HEK293T (cell line): ENCODE measurements around the gene HMCN2.

Source experiments
- BHLHE40 ChIP-seq: fragments of 450-650 bp; IDR thresholded peaks from 2 replicates; pipeline ENCODE4 v1.6.1; 2016; ENCODE audit warnings: mild to moderate bottlenecking, moderate library complexity, borderline replicate concordance
- CTBP1 ChIP-seq: fragments of 450-650 bp; IDR thresholded peaks from 2 replicates; pipeline ENCODE4 v1.6.1; 2016; ENCODE audit warnings: borderline replicate concordance
- ELF4 ChIP-seq: fragments of 450-650 bp; IDR thresholded peaks from 2 replicates; pipeline ENCODE4 v1.6.1; 2017; ENCODE audit warnings: antibody characterized with exemption
- FOXA1 ChIP-seq: fragments of 450-650 bp; IDR thresholded peaks from 2 replicates; pipeline ENCODE4 v1.6.1; 2016; ENCODE audit warnings: mild to moderate bottlenecking
- FOXK2 ChIP-seq: fragments of 450-650 bp; IDR thresholded peaks from 2 replicates; pipeline ENCODE4 v1.6.1; 2016; ENCODE audit warnings: mild to moderate bottlenecking
- FOXM1 ChIP-seq: fragments of 450-650 bp; IDR thresholded peaks from 2 replicates; pipeline ENCODE4 v1.6.1; 2017; ENCODE audit warnings: mild to moderate bottlenecking, borderline replicate concordance
- HDGF ChIP-seq: fragments of 450-650 bp; IDR thresholded peaks from 2 replicates; pipeline ENCODE4 v1.6.1; 2017; ENCODE audit warnings: antibody characterized with exemption, borderline replicate concordance
- L3MBTL2 ChIP-seq: fragments of 450-650 bp; conservative IDR thresholded peaks from 2 replicates; pipeline ENCODE4 v1.6.1; 2016; ENCODE audit warnings: mild to moderate bottlenecking
- LEF1 ChIP-seq: fragments of 450-650 bp; IDR thresholded peaks from 2 replicates; pipeline ENCODE4 v1.6.1; 2017; ENCODE audit warnings: mild to moderate bottlenecking, borderline replicate concordance
- NFRKB ChIP-seq: fragments of 450-650 bp; IDR thresholded peaks from 2 replicates; pipeline ENCODE4 v1.6.1; 2016; ENCODE audit warnings: mild to moderate bottlenecking, moderate library complexity
- PKNOX1 ChIP-seq: fragments of 450-650 bp; IDR thresholded peaks from 2 replicates; pipeline ENCODE4 v1.6.1; 2016
- SP1 ChIP-seq: fragments of 450-650 bp; IDR thresholded peaks from 2 replicates; pipeline ENCODE4 v1.6.1; 2017
- SUZ12 ChIP-seq: fragments of 450-650 bp; IDR thresholded peaks from 2 replicates; pipeline ENCODE4 v1.6.1; 2016; ENCODE audit warnings: mild to moderate bottlenecking
- TARDBP ChIP-seq: fragments of 450-650 bp; IDR thresholded peaks from 2 replicates; pipeline ENCODE4 v1.6.1; 2016

GRCh38 chr9:130256644-130257043 lies 8.9 kb upstream of the HMCN2 start:
- TF ChIP-seq FOXK2 (no peak), TARDBP (no peak), SP1 (no peak), FOXM1 (no peak), BHLHE40 (no peak), LEF1 (no peak), FOXA1 (no peak), HDGF (no peak), NFRKB (no peak), L3MBTL2 (no peak), SUZ12 (no peak), PKNOX1 (no peak), ELF4 (no peak), CTBP1 (no peak)
